COR-L47 (cell line): ENCODE data around the gene TP53INP2.
"Not testable (repeated sequence)": the region's sequence is repeated elsewhere in the genome, so short reads cannot be mapped to it uniquely, and the experiment has no call there.

Source experiments
- DNase-seq: peaks from one replicate; lab custom pipeline; 2025; lab: John Stamatoyannopoulos, UW

The TP53INP2 gene

DNA sequence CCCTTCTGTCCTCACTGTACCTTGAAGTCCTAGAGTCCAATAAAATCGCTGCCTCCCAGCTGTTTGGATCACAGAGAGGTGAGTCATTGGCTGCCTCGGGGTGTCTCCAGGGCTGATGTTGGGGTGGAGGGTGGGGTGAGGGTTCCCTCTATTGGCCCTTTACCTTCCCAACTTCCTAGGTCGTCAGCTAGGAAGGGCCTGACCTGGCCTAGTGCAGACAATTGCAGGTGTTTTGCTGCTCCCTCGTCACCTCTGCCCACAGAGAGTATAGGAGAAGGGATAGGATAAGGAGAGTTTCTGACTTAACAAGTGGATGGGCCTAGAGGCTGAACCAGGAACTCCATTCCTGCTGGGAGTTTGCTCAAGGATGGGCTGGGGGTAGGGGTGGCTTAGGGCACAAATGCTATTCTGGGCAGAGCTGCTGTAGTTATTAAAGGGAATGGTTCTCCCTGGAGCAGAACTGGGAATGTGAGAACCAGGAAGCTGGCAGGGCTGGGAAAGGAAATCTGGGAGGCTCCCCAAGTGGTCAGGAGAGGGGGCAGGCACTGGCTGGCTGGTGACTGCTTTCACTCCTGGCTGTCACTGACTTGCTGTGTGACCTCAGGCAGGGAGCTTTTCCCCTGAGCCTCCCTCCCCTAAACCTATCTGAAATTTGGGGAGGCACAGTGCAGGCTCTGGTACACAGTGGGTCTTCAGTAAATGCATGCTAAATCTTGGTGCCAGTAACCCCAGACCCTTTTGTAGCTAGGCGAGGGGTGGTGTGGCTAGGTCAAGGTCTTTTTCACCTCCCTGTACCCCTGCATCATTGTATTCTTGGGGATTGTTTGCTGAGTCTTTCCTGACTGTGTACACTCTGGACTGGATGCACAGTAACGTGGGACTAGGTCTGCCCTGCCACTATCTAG, 1.5 kb downstream of the TP53INP2 start:
- DNase-seq: no peak

DNA sequence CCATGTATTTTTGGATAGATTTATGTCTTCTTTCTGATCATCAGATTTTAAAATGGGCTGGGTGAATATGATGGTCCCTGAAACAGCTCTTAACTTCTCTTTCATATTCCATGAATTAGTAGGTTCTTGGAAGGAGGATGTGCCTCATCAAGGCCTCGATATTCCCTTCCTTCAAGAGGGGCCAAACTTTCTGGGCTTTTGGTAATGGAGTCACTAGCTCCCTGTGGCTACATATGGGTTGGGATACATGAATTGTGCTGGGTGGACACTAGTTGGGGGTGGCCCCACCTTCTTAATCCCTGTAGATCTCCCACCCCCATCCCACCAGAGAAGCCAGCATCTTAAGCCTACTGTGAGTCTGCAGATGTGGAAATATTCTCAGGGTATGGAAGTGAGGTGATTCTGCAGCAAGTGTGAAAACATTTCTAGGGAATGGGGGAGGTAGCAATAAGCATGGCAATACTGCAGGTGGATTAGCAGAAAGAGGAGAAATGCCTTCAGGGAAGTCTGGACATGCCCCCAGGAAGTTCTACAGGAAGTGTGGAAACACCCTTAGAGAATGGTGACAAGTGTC, 2.2 kb downstream of the TP53INP2 start:
- DNase-seq: no peak

DNA sequence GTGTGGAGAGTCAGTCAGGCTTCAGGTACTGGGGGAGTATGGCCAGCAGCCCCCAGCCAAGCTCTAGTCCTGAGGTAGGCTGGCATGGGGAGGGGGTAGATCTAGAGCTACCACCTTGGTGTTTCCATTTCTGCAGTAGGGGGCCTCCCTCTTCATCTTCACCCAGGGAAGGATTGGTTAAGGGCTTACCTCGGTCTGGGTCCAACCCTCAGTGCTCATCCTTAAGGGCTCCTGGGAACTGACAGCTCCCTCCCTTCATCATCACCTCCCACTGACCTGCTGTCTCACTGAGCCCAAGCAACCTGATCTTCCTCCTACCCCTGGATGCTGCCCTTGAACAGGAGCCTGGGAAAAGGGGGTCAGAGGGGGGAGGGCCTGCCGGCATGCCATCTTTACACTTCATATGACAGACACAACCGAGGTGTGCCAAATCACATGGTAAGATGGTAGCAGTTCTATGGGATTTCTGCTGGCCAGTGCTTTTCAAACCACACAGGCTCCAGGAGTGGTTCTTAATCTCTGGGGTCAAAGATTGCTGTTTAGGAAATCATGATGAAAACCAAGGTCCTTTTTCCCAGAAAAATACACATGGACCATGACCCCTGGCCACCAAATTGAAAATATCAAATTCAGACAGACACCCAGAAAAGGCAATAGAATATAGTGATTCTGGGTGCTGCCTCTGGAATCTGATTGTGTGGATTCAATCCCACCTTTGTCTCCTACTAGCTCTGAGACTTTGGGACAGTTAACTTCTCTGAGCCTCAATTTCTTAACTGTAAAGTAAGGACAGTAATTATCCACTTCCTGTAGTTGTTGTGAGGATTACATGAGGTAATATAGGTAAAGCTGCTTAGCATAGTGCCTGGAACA, 3.0 kb downstream of the TP53INP2 start:
- DNase-seq: no peak

DNA sequence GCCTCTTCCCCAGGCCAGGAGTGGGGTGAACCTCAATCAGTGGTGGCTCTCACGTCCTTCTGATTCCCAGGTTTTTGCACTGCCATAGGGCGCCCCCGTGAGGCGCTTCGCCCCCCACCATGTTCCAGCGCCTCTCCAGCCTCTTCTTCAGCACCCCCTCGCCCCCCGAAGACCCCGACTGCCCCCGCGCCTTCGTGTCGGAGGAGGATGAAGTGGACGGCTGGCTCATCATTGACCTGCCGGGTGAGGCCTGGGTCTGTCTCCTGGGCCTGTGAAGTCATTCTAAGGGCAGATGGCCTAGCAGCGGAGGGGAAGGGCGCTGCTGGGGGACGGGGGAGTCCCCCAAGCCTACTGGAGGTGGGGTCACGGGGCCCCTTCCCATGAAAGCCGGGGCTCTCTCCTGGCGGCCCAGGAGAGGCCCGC, 4.5 kb downstream of the TP53INP2 start:
- DNase-seq: peak; percentile 32

DNA sequence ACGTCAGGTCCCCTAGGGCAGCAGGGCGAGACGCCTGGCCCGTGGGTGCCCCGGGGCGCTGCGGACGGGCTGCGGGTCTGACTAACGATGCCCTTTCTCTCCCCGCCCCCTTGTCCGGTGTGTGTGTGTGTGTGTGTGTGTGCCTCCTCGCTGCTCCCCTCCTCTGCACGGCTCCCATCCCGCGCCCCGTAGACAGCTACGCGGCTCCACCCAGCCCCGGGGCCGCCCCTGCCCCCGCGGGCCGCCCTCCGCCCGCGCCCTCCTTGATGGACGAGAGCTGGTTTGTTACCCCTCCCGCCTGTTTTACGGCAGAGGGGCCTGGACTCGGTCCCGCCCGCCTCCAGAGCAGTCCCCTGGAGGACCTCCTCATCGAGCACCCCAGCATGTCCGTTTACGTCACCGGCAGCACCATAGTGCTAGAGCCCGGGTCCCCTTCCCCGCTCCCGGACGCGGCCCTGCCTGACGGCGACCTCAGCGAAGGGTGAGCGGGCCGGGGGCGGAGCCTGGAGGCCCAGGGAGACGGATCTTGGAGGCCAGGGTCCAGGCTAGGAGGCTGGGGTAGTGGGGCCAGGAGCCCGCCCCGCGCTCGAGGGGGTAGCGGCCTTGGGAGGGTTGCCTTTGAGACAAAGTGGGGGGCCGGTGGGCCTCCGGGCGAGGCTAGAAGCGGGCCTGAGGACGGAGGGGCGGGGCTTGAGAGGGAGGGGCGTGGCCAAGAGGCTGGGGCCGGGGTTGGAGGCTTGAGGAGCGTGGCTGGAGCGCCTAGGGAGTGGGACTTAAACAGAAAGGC, 5.1 kb downstream of the TP53INP2 start:
- DNase-seq: peak; percentile 76

DNA sequence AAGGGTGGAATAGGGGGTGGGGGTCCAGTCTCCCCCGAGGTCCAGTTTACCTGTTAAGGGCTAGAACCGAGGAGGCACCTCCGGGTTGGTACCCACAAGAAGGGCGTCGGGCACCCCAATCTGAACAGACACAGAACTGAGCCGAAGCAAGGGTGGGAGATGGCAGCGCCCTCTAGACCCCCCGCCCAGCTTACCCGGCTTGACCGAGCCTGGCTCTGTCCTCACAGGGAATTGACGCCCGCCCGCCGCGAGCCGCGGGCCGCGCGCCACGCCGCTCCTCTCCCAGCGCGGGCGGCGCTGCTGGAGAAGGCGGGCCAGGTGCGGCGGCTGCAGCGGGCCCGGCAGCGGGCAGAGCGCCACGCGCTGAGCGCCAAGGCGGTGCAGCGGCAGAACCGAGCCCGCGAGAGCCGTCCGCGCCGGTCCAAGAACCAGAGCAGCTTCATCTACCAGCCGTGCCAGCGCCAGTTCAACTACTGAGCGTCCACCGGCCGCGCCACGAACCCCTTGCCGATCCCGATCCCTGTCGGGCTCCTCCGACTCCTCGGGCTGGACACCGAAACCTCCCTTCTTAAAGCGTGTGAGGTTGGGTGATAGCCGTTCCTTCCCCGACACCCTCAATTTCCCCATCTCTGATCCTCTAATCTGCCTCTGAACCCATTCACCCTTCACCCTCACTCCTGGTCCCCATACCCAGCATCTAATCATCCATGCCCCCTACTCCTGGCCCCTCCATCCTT, 5.9 kb downstream of the TP53INP2 start:
- peak; percentile 76 for DNase-seq

DNA sequence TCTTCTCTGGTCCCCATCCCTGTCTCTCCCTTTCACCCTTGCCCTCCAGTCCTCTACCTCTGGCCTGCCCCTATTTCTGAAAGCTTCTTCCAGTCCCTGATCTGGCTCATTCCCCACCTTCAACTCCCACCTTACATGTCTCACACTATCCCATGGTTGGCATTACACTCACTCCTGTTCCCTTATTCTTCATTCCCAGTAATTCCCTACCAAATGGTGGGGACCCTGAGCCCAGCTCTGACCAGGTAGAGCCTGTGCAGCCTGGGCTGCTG, 6.4 kb downstream of the TP53INP2 start:
- no peak for DNase-seq

DNA sequence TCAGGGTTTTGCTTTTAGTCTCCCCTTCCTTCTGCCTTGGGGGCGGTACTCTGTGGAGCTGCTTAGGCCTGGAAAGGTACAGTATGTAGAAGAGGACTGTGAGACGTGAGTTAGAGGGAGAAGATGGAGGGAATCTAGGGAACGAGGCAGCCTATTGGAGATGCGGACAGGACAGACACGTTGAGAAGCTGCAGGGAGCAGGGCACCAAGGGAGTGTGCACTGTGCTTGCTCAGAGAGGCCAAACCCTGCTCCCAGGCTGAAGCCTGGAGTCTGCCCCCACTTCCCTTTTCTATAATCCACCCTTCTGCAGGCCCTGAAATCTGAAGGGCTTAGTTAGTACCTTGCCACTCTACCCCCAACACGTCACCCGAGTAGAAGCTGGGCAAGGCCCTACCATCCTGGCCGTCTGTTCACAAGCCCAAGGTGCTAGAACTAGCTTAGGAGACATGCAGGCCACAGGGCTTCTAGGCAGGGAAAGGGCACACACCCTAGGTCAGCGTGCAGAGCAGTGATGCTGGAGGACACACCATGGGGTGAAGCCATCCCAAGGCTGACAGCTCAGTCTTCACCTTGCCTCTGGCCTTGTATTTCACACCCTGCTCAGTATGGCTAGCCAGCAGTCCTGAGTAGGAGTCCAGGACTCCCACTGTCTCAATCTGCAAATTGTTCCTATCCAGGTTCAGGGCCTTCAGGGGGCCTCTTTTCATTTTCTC, 6.9 kb downstream of the TP53INP2 start:
- no peak for DNase-seq

DNA sequence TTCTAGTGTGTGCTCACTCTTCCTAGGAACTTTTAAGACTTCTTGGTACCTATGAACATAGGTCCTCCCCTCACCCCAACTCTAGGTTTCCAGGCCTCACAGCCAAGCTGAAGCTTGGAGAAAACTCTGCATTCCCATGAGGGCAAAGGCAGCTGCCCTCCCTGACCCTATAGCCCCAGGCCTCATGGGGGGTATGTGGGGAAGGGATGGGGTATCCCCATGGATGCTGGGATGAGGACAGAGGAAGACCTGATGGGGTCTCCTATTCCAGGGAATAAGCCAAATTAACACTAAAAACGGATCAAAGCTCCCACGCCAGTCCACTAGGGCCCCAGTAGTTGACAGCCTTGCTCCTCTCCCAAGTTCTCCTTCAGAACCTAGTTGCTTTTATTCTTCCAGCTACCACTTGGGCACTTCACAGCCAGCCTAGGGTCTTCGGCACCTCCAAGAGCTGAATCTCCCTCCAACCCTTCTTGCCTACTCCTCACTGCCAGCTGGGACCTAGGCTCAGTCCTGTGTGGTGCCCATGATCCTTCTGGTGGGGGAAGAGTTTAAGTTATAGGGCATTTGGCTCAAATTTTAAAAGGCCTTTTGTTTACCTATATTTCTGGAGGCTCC, 7.8 kb downstream of the TP53INP2 start:
- no peak for DNase-seq

DNA sequence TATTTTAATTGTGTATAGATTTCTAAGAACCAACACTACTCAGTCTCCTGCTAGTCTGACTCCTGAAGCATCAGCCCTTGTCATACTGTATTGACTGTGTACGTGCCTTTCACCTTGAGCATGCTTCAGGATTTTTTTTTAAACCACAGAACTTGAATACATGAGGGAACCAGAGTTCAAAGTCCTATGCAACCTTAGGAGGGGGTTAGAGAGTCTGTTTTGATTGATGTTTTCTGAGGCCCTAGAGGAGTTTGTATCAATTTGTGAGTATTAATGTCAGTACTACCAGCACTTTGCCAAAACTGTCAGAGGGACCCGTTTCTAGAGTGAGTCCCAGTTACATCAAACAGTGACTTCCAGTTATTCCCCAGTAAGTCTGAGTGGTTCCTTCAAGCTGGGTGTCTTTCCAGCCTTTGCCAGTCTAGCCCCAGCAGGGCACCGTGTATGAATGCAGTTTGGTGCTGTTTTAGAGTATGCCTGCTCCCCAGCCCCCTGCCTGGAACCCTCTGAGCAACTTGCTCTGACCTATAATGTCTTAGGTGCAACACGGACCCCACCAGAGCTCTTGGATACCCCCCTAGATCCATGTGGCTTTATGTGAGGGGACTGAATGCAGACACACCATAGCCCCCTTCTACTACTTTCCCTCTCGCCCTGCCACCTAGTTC, 8.5 kb downstream of the TP53INP2 start:
- DNase-seq: no peak

DNA sequence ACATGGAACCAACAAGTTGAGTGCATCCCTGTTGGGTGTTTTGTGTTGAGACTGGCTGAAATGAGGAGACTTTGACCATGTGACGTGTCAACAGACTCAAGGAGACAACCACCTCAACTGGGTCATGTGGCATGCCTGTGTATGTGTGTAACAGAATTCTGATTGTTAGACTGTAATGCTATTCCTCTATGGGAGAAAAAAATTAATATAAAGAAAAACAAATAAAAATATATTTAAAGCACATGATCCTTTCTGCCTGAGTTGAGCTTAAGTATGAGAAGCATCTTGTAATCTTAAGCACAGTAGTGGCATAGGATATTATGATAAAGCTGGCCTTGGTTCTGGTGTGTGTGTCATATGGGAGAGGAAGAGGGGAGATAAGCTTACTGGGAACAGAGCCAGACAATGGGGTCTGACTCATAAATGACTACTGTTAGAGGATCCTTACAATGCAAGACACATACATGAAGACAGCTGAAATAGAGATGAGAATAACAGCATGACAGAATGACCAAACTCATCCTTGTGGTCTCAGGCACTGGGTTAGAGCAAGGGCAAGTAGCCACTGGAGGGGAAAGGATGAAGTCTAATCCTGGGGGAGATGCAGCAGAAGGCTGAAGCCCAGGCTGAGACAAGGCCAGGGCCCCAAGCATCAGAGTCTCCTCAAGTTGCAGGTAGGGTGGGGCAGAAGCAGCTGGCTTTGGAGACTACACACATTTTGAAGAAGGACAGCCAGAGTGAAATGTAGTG, 9.2 kb downstream of the TP53INP2 start:
- DNase-seq: no peak

DNA sequence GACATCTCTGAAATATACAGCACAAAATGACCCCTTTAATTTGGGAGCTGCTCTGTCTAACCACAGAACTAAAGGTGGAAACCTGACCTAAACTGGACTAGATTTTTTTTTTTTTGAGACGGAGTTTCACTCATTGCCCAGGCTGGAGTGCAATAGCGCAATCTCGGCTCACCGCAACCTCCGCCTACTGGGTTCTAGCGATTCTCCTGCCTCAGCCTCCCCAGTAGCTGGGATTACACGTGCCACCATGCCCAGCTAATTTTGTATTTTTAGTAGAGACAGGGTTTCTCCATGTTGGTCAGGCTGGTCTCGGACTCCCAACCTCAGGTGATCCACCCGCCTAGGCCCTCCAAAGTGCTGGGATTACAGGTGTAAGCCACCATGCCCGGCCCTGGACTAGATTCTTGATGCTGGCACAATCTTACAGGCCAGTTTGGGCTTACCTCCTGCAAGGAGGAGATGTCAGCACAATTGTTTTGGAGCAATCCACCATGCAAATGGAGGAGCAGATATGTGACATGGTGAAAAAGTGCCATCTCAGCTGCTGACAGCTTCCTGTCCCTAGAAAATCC, 9.9 kb downstream of the TP53INP2 start:
- not testable (repeated sequence) for DNase-seq

DNA sequence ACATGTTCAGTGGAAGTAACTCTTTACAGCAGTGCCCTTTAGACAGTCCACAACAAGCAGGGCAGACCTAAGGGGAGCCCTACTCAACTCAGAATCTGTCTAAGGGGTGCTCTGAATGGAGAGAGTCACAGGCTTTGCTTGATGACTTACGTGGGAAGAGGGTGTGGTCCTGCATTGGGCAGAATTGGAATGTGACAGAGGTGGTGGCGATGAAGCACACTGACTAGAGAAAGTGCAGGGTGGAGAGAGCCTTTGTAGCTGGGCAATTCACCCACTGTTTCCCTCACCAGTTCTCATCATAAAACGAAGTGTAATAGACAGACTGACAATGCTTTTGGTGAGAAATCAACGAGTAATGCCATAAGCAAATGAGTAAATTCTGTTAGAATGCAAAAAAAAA, 11.2 kb downstream of the TP53INP2 start:
- DNase-seq: no peak

DNA sequence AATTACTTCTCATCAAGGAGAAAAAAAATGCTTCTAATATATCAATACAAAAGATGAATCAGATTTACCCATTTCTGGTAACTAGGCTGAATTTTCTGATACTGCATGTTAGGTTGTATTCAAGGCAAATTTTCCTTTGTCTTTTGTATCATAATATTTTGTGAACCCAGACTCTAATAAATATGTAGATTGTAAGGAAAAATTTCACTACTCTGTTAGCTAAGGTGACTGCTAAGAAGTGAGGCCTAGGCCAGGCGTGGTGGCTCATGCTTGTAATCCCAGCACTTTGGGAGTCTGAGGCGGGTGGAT, 12.7 kb downstream of the TP53INP2 start:
- DNase-seq: no peak

DNA sequence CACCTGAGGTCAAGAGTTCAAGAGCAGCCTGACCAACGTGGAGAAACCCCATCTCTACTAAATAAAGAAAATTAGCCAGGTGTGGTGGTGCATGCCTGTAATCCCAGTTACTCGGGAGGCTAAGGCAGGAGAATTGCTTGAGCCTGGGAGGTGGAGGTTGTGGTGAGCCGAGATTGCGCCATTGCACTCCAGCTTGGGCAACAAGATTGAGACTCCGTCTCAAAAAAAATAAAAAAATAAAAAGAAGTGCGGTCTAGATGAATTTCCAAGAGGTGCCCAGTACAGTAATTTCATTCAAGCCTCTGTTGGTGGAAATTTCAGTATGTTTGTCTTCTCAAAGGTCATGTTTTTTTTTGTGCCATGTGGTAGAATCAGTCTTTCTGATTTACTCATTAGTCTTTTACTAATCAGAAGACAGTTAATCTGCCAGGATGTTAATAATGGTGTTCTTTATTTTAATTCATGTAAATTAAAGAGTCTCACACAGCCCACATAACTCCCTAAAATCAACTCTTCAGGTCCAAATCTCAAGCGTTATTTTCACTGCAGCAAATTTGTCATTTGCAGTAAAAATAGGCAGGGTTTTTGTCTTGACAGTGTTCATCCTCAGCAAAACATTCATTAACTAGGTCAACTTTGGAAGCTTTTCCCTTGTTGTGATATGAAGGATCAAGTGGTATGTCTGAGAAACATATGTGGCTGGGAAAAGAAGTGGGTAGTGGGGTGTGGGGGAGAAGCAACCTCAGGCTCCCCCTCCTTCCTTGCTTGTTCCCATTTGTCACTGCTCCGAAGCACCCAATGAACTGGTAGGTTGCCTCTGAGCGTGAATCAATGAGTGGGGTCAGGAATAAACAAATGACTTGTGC, 13.3 kb downstream of the TP53INP2 start:
- DNase-seq: no peak

DNA sequence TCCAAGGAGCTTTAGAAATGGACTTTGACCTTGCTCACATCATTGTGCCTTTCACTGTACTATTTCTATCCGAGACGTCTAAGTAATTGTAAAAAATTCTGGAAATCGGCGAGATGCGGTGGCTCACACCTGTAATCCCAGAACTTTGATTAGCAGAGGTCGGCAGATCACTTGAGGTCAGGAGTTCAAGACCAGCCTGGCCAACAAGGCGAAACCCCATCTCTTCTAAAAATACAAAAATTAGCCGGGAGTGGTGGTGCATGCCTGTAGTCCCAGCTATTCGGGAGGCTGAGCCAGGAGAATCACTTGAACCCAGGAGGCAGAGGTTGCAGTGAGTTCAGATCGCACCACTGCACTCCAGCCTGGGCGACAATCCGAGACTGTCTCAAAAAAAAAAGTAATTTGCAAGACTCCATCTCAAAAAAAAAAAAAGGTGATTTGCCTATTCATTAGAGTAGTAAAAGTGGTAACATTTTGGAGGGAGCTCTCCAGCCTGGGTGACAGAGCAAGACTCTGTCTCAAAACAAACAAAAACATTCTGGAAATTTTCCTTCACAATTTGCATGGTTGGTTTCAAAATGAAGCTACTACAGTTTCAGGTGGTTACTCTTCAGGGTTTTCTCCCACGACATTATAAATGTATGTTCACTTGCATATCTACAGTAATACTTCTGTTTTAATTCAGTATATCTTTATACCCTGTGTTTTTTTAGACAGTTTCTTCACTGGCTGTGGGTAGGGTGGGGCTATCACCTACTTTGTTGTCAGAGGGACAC, 15.3 kb downstream of the TP53INP2 start:
- DNase-seq: not testable (repeated sequence)

DNA sequence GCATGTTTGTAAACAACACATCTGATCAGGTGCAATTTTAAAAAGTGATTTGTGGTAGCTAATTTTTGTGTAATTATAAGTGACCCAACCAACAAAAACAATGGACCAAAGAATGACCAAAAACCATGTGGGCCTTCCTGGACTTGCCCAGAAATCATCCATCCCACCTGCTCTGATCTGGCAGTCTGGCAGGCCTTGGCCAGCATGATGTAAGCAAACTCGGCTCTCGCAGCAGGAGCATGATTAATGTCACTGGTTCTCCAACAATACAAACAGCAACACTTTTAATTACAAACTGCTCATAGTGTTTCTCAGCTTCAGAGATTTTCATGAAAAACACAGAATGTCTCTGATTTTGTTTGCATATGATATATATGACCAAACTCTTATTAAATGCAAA, 16.1 kb downstream of the TP53INP2 start:
- peak; percentile 68 for DNase-seq
